ENCODE results near the gene KHDC4. TPM values are rescaled to one million over a fixed set of nuclear protein-coding genes. Genes with fewer than 3 reads are reported as not detected.

Gene KHDC4
- total and polyA plus RNA-seq, 9 of the 15 experiments (the other 6 are each of a cell fraction or from before 2014, with no cell fraction given), result 12.1 to 185 (median 65.6) TPM

GRCh38 chr1:155966135-155966534 is 31.9 kb upstream of the KHDC4 start:
- peaks cover 11% of the 10 kb centered on the region; the same call in 1 of the 2 replicates for H4K20me1 ChIP-seq (replicated peaks; ENCODE audit: control insufficient read depth, insufficient read depth, low read length)
- ChIA-PET CTCF (ENCODE audit: low intra/inter-chr PET ratio) (interaction anchor here (1.2 kb wide), 1 partner anchor 87 kb away, joined by 4 read pairs; the partner anchor contains the start of gene UBQLN4), POLR2A (interaction anchor here (0.9 to 6.0 kb wide), 2 partner anchors 11 to 76 kb away, joined by 3 to 41 read pairs; partner anchors contain the start of gene ARHGEF2)
- H3K4me1 ChIP-seq (replicated peaks in 1 of 2; ENCODE audit: control insufficient read depth in 2 of 2, insufficient read depth in 2 of 2, low read length in 2 of 2), result peaks cover 19 to 48% of the 10 kb centered on the region in 2 experiments
- H3K36me3 ChIP-seq (ENCODE audit: control insufficient read depth, insufficient read depth, low read length), result peaks cover 84% of the 10 kb centered on the region; the same call in 2 of the 3 replicates
- ATAC-seq (0 out of 3 replicates have a peak, but pooled peaks have one; percentile 6), DNase-seq (ENCODE audit: extremely low read depth in 1 of 4, low spot score in 3 of 4) (peak in 1 of 4 experiments; percentile 36), FAIRE-seq (peak; percentile 68)
- no TSS peak for BruUV-seq (replicated peaks)
- H3K4me2 ChIP-seq (ENCODE audit: insufficient read depth, low read length), result no peak overlapping the region
- H3K27me3 ChIP-seq (ENCODE audit: control insufficient read depth in 2 of 2, insufficient read depth in 2 of 2, low read length in 2 of 2), result no peaks in the 10 kb centered on the region
- no peak overlapping the region for H3K9ac ChIP-seq (ENCODE audit: insufficient read depth in 1 of 2, low read depth in 2 of 2, low read length in 2 of 2)
- TF ChIP-seq, protein P1, sequence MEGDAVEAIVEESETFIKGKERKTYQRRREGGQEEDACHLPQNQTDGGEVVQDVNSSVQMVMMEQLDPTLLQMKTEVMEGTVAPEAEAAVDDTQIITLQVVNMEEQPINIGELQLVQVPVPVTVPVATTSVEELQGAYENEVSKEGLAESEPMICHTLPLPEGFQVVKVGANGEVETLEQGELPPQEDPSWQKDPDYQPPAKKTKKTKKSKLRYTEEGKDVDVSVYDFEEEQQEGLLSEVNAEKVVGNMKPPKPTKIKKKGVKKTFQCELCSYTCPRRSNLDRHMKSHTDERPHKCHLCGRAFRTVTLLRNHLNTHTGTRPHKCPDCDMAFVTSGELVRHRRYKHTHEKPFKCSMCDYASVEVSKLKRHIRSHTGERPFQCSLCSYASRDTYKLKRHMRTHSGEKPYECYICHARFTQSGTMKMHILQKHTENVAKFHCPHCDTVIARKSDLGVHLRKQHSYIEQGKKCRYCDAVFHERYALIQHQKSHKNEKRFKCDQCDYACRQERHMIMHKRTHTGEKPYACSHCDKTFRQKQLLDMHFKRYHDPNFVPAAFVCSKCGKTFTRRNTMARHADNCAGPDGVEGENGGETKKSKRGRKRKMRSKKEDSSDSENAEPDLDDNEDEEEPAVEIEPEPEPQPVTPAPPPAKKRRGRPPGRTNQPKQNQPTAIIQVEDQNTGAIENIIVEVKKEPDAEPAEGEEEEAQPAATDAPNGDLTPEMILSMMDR (IDR thresholded peaks at IDR 0.05 in 2 of 3, conservative IDR thresholded peaks at IDR 0.05 in 1 of 3; ENCODE audit: insufficient read depth in 2 of 3, low read depth in 1 of 3, low read length in 3 of 3), result peak; percentile 54 to 65 (median 56); a peak in 5 of 6 replicates
- TF ChIP-seq ZNF785 (CRISPR knock-in tag; IDR thresholded peaks at IDR 0.05) (no peak), CREB1 (IDR thresholded peaks at IDR 0.05) (no peak), CREB1 (CRISPR knock-in tag; IDR thresholded peaks at IDR 0.05) (no peak), RAD21 (CRISPR knock-in tag; conservative IDR thresholded peaks at IDR 0.05 in 1 of 2, IDR thresholded peaks at IDR 0.05 in 1 of 2) (peak; percentile 22 to 56; a peak in 3 of 4 replicates), CBX1 (IDR thresholded peaks at IDR 0.05; ENCODE audit: low read depth) (no peak), GATA2 (CRISPR knock-in tag; IDR thresholded peaks at IDR 0.05) (peak; percentile 66; the same call in 1 of the 2 replicates), SMC3 (conservative IDR thresholded peaks at IDR 0.05; ENCODE audit: insufficient read depth, low read depth, low read length) (0 out of 2 replicates have a peak, but pooled peaks have one; percentile 21), ARID2 (IDR thresholded peaks at IDR 0.05) (0 out of 2 replicates have a peak, but pooled peaks have one; percentile 18), REST (IDR thresholded peaks at IDR 0.05; ENCODE audit: borderline replicate concordance) (0 out of 2 replicates have a peak, but pooled peaks have one; percentile 23), REST (CRISPR knock-in tag; IDR thresholded peaks at IDR 0.05; ENCODE audit: low read depth) (no peak)
- intact Hi-C loops (cut with micrococcal nuclease) (no loop called here), in situ Hi-C loops (cut with MboI) (no loop called here)
- no peak overlapping the region for H3K4me3 ChIP-seq
- H3K79me2 ChIP-seq (ENCODE audit: control insufficient read depth, insufficient read depth, low read length), result peaks cover 50% of the 10 kb centered on the region
- peaks cover 5% of the 10 kb centered on the region for H3K9me1 ChIP-seq (ENCODE audit: control insufficient read depth, insufficient read depth, low read length)
- WGBS (ENCODE audit: insufficient coverage, low coverage, missing lambda C conversion rate), result 89% methylated on average over 9 of the region's 9 CpGs
- no peak overlapping the region for H2AFZ ChIP-seq (ENCODE audit: low read depth, low read length)
- H3K9me3 ChIP-seq (replicated peaks; ENCODE audit: control insufficient read depth, insufficient read depth, low read depth, low read length), result no peaks in the 10 kb centered on the region
- H3K27ac ChIP-seq (ENCODE audit: extremely low read depth, low read depth, low read length), result no peak overlapping the region

All from K562 (cell line).